SK-N-SH (cell line): ENCODE results near the gene ERC2.

Source experiments
- CTCF ChIP-seq: fragments of 200-600 bp; sonication (generic); IDR thresholded peaks from 2 replicates; pipeline ENCODE4 v1.6.1; 2017; ENCODE audit warnings: antibody characterized with exemption, mild to moderate bottlenecking, moderate library complexity
- EP300 ChIP-seq, 2 experiments: IDR thresholded peaks; 2 replicates each; pipeline versions ENCODE4 v1.4.0 to v1.6.1; 2012; ENCODE audit warnings: borderline replicate concordance in 1 of 2, low read depth in 1 of 2, low read length in 1 of 2
- EZH2phosphoT487 ChIP-seq: fragments of 200-600 bp; sonication (generic); IDR thresholded peaks from 2 replicates; pipeline ENCODE4 v1.6.1; 2017; ENCODE audit warnings: low read depth, mixed run types, mild to moderate bottlenecking, antibody characterized with exemption, moderate library complexity, borderline replicate concordance
- PBX3 ChIP-seq: IDR thresholded peaks from 2 replicates; pipeline ENCODE4; 2012
- SMC3 ChIP-seq: IDR thresholded peaks from 2 replicates; pipeline ENCODE4 v1.6.1; 2012; ENCODE audit warnings: low read depth, low read length, improper control_type of control experiment
- YY1 ChIP-seq: IDR thresholded peaks from 2 replicates; pipeline ENCODE4 v1.4.0; 2012; ENCODE audit warnings: low read depth, mild to moderate bottlenecking

DNA sequence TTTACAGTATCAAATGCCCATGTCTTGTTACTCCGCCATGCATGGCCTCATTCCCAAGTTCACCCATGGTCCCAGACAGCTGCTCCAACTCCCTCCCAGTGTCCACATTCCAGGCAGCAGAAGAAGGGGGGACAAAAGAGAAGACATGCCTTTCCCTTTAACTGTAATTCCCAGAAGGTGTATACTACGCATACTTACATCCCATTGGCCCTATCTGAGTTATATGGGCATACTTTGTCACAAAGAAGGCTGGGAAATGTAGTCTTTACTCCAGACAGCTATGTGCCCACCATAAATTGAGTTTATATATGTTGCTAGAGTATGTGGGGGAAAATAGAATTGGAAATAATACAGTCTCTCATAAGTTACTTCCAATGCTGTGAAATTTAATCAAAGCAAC, 70.5 kb downstream of the ERC2 start:
- TF ChIP-seq CTCF, result no peak
- TF ChIP-seq YY1, result no peak
- TF ChIP-seq SMC3, result no peak
- no peak for TF ChIP-seq EZH2phosphoT487
- no peak for TF ChIP-seq EP300 (IDR thresholded peaks at IDR 0.05; ENCODE audit: borderline replicate concordance in 1 of 2, low read depth in 1 of 2, low read length in 1 of 2)
- TF ChIP-seq PBX3, result no peak
